ENCODE results near the gene UST. TPM values are rescaled to one million over a fixed set of nuclear protein-coding genes. Genes with fewer than 3 reads are reported as not detected.

The UST gene
- total RNA-seq, 2 donors from 2014 or later, result 1.1 to 2.7 TPM

DNA sequence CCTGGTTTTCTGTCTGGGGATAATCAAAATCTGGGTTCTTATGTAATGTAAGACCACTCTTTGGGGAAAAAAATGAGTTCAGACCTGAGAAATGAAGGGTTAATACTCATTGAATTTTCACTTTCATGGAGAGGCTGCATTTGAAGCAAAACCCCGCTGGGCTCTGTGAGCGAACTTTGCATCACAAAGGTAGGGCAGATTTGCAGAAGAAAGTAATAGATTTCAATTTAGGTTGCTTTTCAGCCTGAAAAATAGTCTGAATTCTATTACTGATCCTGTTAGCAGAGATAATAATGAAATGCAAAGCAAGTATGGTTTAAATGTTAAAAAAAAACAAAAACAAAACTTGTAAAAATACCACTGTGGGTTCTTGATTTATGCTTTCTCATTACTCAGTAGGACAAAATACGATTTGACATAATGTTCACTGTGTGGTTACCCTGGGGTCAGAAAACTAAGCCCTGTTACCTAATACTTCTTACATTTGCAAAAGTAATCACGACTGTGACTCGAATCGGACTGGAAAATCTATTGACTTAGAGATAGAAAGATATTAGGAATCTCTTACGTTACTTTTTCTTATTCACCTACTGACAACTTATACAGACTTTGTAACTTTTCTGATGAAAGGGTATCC is 72.2 kb downstream of the UST start:
- intact Hi-C loops (cut with DNase I), result no loop called here
- Histone ChIP-seq H3K4me1 (no peaks in the 10 kb centered on the region), H3K27me3 (no peaks in the 10 kb centered on the region), H3K4me3 (no peak overlapping the region), H3K9me3 (no peaks in the 10 kb centered on the region), H3K9ac (ENCODE audit: low read depth in 2 of 2, low read length in 2 of 2) (no peak overlapping the region), H3K36me3 (no peaks in the 10 kb centered on the region), H3K27ac (no peak overlapping the region)
- TF ChIP-seq, protein P1, sequence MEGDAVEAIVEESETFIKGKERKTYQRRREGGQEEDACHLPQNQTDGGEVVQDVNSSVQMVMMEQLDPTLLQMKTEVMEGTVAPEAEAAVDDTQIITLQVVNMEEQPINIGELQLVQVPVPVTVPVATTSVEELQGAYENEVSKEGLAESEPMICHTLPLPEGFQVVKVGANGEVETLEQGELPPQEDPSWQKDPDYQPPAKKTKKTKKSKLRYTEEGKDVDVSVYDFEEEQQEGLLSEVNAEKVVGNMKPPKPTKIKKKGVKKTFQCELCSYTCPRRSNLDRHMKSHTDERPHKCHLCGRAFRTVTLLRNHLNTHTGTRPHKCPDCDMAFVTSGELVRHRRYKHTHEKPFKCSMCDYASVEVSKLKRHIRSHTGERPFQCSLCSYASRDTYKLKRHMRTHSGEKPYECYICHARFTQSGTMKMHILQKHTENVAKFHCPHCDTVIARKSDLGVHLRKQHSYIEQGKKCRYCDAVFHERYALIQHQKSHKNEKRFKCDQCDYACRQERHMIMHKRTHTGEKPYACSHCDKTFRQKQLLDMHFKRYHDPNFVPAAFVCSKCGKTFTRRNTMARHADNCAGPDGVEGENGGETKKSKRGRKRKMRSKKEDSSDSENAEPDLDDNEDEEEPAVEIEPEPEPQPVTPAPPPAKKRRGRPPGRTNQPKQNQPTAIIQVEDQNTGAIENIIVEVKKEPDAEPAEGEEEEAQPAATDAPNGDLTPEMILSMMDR (IDR thresholded peaks at IDR 0.05), result no peak
- DNase-seq, result no peak

GRCh38 chr6:148819852-148820251 is 73.0 kb downstream of the UST start:
- intact Hi-C loops (cut with DNase I), result no loop called here
- Histone ChIP-seq H3K9me3 (no peaks in the 10 kb centered on the region), H3K4me3 (no peak overlapping the region), H3K4me1 (no peaks in the 10 kb centered on the region), H3K36me3 (no peaks in the 10 kb centered on the region), H3K27ac (no peak overlapping the region), H3K27me3 (no peaks in the 10 kb centered on the region), H3K9ac (ENCODE audit: low read depth in 2 of 2, low read length in 2 of 2) (no peak overlapping the region)
- DNase-seq, result no peak
- TF ChIP-seq, protein P1 (IDR thresholded peaks at IDR 0.05), result no peak

DNA sequence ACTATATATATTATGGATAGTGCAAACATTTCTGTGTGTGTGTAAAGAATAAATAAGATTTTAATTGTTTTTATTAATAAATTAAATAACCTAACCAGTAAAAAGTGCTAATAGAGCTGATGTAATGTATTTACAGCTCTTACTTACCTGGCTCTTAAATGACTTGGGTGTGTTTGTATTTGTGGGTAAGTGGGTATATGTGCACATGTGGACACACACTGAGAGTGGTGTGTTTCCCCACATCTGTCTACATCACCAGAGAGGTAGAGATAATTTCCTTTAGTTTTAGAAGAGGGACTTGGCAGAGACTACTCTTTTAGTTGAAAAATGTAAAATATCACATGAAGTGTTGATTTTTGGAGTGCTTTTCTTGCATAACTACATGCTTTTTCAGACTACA is 76.0 kb downstream of the UST start:
- H3K27me3 ChIP-seq, result no peaks in the 10 kb centered on the region
- H3K36me3 ChIP-seq, result no peaks in the 10 kb centered on the region
- H3K9ac ChIP-seq (ENCODE audit: low read depth in 2 of 2, low read length in 2 of 2), result no peak overlapping the region
- intact Hi-C loops (cut with DNase I), result no loop called here
- no peak overlapping the region for H3K4me3 ChIP-seq
- no peaks in the 10 kb centered on the region for H3K9me3 ChIP-seq
- DNase-seq, result no peak
- TF ChIP-seq, protein P1 (IDR thresholded peaks at IDR 0.05), result no peak
- no peak overlapping the region for H3K27ac ChIP-seq
- H3K4me1 ChIP-seq, result no peaks in the 10 kb centered on the region

GRCh38 chr6:148824291-148824690 is 77.5 kb downstream of the UST start:
- DNase-seq, result no peak
- TF ChIP-seq, protein P1 (IDR thresholded peaks at IDR 0.05), result no peak
- Histone ChIP-seq H3K4me3 (no peak overlapping the region), H3K36me3 (no peaks in the 10 kb centered on the region), H3K27ac (no peak overlapping the region), H3K4me1 (no peaks in the 10 kb centered on the region), H3K9ac (ENCODE audit: low read depth in 2 of 2, low read length in 2 of 2) (no peak overlapping the region), H3K27me3 (no peaks in the 10 kb centered on the region), H3K9me3 (no peaks in the 10 kb centered on the region)
- intact Hi-C loops (cut with DNase I), result no loop called here

- Histone ChIP-seq H3K4me1 (no peaks in the 10 kb centered on the region), H3K27ac (no peak overlapping the region), H3K9ac (ENCODE audit: low read depth in 2 of 2, low read length in 2 of 2) (no peak overlapping the region), H3K9me3 (no peaks in the 10 kb centered on the region), H3K4me3 (no peak overlapping the region), H3K36me3 (no peaks in the 10 kb centered on the region), H3K27me3 (no peaks in the 10 kb centered on the region)
- TF ChIP-seq, protein P1 (IDR thresholded peaks at IDR 0.05), result no peak
- intact Hi-C loops (cut with DNase I), result no loop called here
- no peak for DNase-seq
Observed at GRCh38 chr6:148824960-148825359, 78.1 kb downstream of the UST start.
